ENCODE results near the gene DNAH6. TPM values are rescaled to one million over a fixed set of nuclear protein-coding genes. Genes with fewer than 3 reads are reported as not detected.

DNAH6 gene
- total RNA-seq, 4 donors from 2014 or later: 1.00 to 2.9 (median 2.1) TPM

- intact Hi-C loops (cut with DNase I; ENCODE audit: low total_unique reads) (no loop called here), in situ Hi-C loops (cut with MboI; ENCODE audit: low pct_ligation_motif_present in 1 of 4, low pct_unique_long_range_greater_than_20kb in 1 of 4, low sequenced_read_pairs in 3 of 4) (no loop called here)
- 95% methylated on average over 1 of the region's 1 CpG; no CpG with 5 or more reads in 1 of the 2 donors for WGBS, 2 donors (ENCODE audit: low coverage in 1 of 2)
These were observed 209.4 kb downstream of the DNAH6 start for GRCh38 chr2:84725717-84726116.

DNA sequence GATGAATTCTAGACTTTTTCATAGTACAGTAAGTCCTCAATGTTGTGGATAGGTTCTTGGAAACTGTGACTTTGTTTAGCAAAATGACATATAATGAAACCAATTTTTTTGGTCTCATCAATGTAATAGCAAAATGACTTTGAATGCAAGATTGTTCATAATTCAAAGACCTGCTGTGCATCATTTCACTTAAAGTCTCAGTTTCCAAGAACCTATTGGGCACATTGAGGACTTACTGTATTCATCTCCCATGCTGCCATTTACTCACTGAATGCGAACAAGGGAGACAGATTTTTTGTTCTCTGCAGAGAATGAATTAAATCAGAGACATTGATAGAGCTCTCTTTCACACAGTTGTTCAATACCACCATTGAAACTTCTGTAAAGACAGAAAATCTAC, 211.0 kb downstream of the DNAH6 start:
- DNase-seq: no peak
- Histone ChIP-seq H3K27me3 (no peaks in the 10 kb centered on the region), H3K9me3 (no peaks in the 10 kb centered on the region), H3K36me3 (no peaks in the 10 kb centered on the region), H3K4me3 (no peak overlapping the region), H3K27ac (no peak overlapping the region), H3K4me1 (no peaks in the 10 kb centered on the region)
- in situ Hi-C loops (cut with MboI; ENCODE audit: low pct_ligation_motif_present in 1 of 4, low pct_unique_long_range_greater_than_20kb in 1 of 4, low sequenced_read_pairs in 3 of 4): no loop called here
- 85% methylated on average over 1 of the region's 1 CpG; no CpG with 5 or more reads in 1 of the 2 donors for WGBS, 2 donors (ENCODE audit: low coverage in 1 of 2)
- no peak for TF ChIP-seq POLR2AphosphoS5 (IDR thresholded peaks at IDR 0.05)
- TF ChIP-seq POLR2A (IDR thresholded peaks at IDR 0.05): no peak
- TF ChIP-seq EP300 (IDR thresholded peaks at IDR 0.05; ENCODE audit: low read depth): no peak
- TF ChIP-seq CTCF (IDR thresholded peaks at IDR 0.05): no peak
- intact Hi-C loops (cut with DNase I; ENCODE audit: low total_unique reads): no loop called here

More at GRCh38 chr2:84725717-84726116, 209.4 kb downstream of the DNAH6 start:
- no peak for DNase-seq
- Histone ChIP-seq H3K4me3 (no peak overlapping the region), H3K36me3 (no peaks in the 10 kb centered on the region), H3K4me1 (no peaks in the 10 kb centered on the region), H3K27ac (no peak overlapping the region), H3K27me3 (no peaks in the 10 kb centered on the region), H3K9me3 (no peaks in the 10 kb centered on the region)
- TF ChIP-seq EP300 (IDR thresholded peaks at IDR 0.05; ENCODE audit: low read depth) (no peak), POLR2AphosphoS5 (IDR thresholded peaks at IDR 0.05) (no peak), CTCF (IDR thresholded peaks at IDR 0.05) (no peak), POLR2A (IDR thresholded peaks at IDR 0.05) (no peak)

- in situ Hi-C loops (cut with MboI; ENCODE audit: low pct_ligation_motif_present in 1 of 4, low pct_unique_long_range_greater_than_20kb in 1 of 4, low sequenced_read_pairs in 3 of 4) (no loop called here), intact Hi-C loops (cut with DNase I; ENCODE audit: low total_unique reads) (no loop called here)
- TF ChIP-seq POLR2AphosphoS5 (IDR thresholded peaks at IDR 0.05): no peak
- TF ChIP-seq CTCF (IDR thresholded peaks at IDR 0.05): no peak
- no peak for TF ChIP-seq EP300 (IDR thresholded peaks at IDR 0.05; ENCODE audit: low read depth)
- no peak for TF ChIP-seq POLR2A (IDR thresholded peaks at IDR 0.05)
- no peak overlapping the region for H3K4me3 ChIP-seq
- H3K4me1 ChIP-seq: no peaks in the 10 kb centered on the region
- H3K36me3 ChIP-seq: no peaks in the 10 kb centered on the region
- 67 to 93% methylated on average over 2 of the region's 2 CpGs for WGBS, 2 donors (ENCODE audit: low coverage in 1 of 2)
- H3K9me3 ChIP-seq: no peaks in the 10 kb centered on the region
- H3K27me3 ChIP-seq: no peaks in the 10 kb centered on the region
- H3K27ac ChIP-seq: no peak overlapping the region
- no peak for DNase-seq
These were observed 212.9 kb downstream of the DNAH6 start for GRCh38 chr2:84729224-84729623.

DNA sequence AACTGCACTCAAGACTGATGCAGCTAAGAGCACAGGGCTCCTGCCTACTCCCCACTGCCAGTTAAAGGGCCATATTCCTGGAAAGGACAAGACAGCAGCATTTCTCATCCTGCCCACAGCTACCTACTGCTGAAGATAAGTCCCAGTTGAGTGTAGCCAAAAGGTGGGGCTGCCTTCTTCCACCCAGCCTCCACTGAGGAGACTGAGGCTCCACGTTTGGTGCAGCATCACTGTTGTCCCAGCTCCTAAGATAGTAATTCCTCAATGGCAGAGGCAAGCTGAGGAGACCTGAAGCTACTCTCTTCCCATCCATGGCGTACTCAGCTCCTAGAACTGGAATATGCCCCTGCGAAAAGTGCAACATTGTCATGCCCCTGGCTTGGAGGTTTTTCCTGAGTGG, 214.9 kb downstream of the DNAH6 start:
- no peak overlapping the region for H3K27ac ChIP-seq
- WGBS, 2 donors (ENCODE audit: low coverage in 1 of 2): 83 to 100% methylated on average over 1 to 3 of the region's 3 CpGs
- no peaks in the 10 kb centered on the region for H3K4me1 ChIP-seq
- in situ Hi-C loops (cut with MboI; ENCODE audit: low pct_ligation_motif_present in 1 of 4, low pct_unique_long_range_greater_than_20kb in 1 of 4, low sequenced_read_pairs in 3 of 4) (no loop called here), intact Hi-C loops (cut with DNase I; ENCODE audit: low total_unique reads) (no loop called here)
- TF ChIP-seq EP300 (IDR thresholded peaks at IDR 0.05; ENCODE audit: low read depth): no peak
- no peak for TF ChIP-seq POLR2AphosphoS5 (IDR thresholded peaks at IDR 0.05)
- H3K36me3 ChIP-seq: no peaks in the 10 kb centered on the region
- DNase-seq: no peak
- no peaks in the 10 kb centered on the region for H3K9me3 ChIP-seq
- H3K4me3 ChIP-seq: no peak overlapping the region
- H3K27me3 ChIP-seq: no peaks in the 10 kb centered on the region

All from transverse colon (tissue), 4 donors.